Stomach smooth muscle (tissue), 2 donors: ENCODE results near the gene ACTBL2.
A peak's percentile ranks its signal among the peaks of the same experiment; 100 is the strongest.

Experiments used
- H3K27ac ChIP-seq: one replicate; pipeline ENCODE4 v1.7.0; 2013; ENCODE audit warnings: mild to moderate bottlenecking, low read length, inconsistent platforms
- H3K27me3 ChIP-seq, 2 donors: one replicate each; pipeline ENCODE4 v1.7.0; 2013; ENCODE audit warnings: low read length in 2 of 2; ENCODE audit not compliant: insufficient read depth in 2 of 2, control insufficient read depth in 1 of 2
- H3K36me3 ChIP-seq, 2 donors: one replicate each; pipeline ENCODE4 v1.7.0; 2013; ENCODE audit warnings: low read length in 2 of 2; ENCODE audit not compliant: control insufficient read depth in 2 of 2, insufficient read depth in 2 of 2
- H3K4me1 ChIP-seq: one replicate; pipeline ENCODE4 v1.7.0; 2013; ENCODE audit warnings: low read length; ENCODE audit not compliant: control insufficient read depth, insufficient read depth
- H3K4me3 ChIP-seq, 2 donors: one replicate each; pipeline ENCODE4 v1.7.0; 2013; ENCODE audit warnings: low read length in 2 of 2
- H3K9ac ChIP-seq, 2 donors: one replicate each; pipeline ENCODE4 v1.7.0; 2013; ENCODE audit warnings: low read length in 2 of 2, mild to moderate bottlenecking in 1 of 2
- H3K9me3 ChIP-seq, 2 donors: one replicate each; pipeline ENCODE4 v1.7.0; 2013; ENCODE audit warnings: low read length in 2 of 2; ENCODE audit not compliant: control insufficient read depth in 2 of 2
- donor health status: healthy.
- donor health status: Pancreatic carcinoma.

Gene ACTBL2

DNA sequence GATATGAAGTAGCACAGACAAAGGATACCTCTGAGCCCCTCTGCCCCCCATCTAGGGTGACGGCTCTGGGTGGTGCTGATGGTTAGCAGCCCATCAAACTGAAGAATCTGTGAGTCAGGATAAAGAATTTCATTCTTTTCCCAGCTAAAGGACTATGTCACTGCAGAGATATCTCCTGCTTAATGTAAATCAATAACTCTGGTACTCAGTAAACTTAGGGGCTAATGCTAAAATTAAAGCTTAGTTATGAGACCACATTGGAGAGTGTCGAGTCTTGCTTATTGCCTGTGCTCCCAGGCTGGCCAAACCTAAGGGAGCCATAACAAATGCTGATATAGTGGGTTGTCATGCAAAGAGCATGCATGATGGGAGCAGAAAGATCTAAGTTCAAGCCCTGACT is 25.6 kb upstream of the ACTBL2 start:
- Histone ChIP-seq H3K4me1 (no peaks in the 10 kb centered on the region), H3K4me3 (no peak overlapping the region), H3K36me3 (no peaks in the 10 kb centered on the region), H3K27me3 (no peaks in the 10 kb centered on the region), H3K9me3 (no peaks in the 10 kb centered on the region), H3K9ac (no peak overlapping the region), H3K27ac (no peak overlapping the region)

DNA sequence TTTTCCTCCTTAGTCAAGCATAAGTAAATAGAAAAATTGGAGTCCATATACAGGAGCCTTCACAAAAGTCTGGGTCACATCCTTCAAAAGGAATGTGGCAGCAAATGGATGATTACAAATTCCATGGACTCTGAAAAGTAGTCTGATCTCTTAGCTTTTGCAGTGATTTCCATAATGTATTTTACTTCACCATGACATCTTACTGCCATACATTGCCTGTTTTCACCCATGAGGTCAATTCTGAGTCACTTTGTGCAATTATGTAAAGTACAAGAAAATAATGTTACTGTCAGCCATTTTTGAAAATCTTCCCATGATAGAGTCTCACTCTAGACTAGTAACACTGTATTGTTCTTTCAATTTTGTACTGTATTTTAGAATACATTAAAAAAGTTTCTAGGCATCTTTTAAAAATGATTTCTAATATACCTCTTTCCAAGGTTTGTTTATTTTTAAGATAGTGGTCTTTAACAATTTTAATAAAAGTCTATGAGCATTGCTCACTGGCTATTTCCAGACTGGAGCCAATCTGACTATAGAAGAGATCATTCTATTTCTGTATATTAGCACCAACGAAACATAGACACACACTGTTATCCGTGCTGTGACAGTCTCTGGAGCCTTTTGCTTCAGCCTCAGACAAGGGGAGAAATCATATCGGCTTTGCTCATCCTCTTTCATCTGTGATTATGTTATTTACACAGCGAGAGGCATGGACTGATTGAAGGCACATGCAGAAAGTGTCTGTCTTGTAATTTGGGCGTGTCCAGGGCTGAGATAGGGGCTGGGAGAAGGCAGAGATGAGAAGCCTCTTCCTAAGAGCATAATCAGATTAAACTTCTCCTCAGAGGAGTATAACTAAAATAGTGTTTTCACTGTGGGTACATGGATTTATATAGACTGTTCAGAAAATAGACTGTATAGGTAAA is 22.9 kb upstream of the ACTBL2 start:
- Histone ChIP-seq H3K4me3 (no peak overlapping the region), H3K4me1 (peaks cover 4% of the 10 kb centered on the region), H3K36me3 (no peaks in the 10 kb centered on the region), H3K9ac (no peak overlapping the region), H3K27me3 (no peaks in the 10 kb centered on the region), H3K27ac (no peak overlapping the region), H3K9me3 (no peaks in the 10 kb centered on the region)

DNA sequence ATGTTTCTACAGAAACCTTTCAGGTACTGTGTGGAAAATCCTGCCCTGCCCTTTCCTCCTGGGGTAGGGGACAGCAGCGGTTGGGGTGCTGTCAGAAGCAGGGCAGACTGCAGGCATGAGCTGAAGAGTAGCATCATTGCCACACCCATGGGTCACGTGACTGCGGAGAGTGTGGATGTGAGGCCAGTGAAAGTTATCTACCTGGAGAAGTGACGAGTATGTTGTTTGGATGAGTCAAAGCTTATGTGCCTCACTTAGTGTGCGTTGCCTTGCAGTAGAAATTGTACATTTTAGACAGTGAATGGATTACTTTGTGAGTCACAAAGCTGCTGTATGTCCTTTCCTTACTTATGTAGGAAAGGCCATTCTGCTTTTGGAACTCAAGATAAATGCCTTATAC is 21.7 kb upstream of the ACTBL2 start:
- Histone ChIP-seq H3K27ac (no peak overlapping the region), H3K36me3 (no peaks in the 10 kb centered on the region), H3K27me3 (no peaks in the 10 kb centered on the region), H3K4me1 (peaks cover 4% of the 10 kb centered on the region), H3K9me3 (no peaks in the 10 kb centered on the region), H3K9ac (no peak overlapping the region), H3K4me3 (no peak overlapping the region)

DNA sequence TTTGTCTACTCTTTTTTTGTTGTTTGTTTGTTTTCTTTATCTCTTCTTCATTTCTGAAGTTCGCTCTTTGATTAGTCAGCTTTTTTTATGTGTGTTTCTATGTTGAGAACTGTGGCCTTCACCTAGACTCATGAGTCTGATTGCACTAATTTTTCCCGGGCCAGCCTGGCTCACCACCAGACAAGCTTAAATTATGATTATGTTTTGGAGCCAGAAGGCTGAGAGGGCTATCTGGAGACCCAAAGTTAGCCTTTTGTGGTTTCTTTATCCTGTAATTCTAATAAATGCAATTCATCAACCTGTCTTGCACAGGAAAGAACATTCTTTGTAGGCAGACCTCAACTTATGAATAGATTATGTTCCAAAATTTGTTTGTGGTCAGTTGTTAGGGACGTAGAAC is 20.8 kb upstream of the ACTBL2 start:
- Histone ChIP-seq H3K9me3 (no peaks in the 10 kb centered on the region), H3K36me3 (no peaks in the 10 kb centered on the region), H3K4me3 (no peak overlapping the region), H3K27me3 (no peaks in the 10 kb centered on the region), H3K4me1 (peaks cover 4% of the 10 kb centered on the region), H3K9ac (no peak overlapping the region), H3K27ac (no peak overlapping the region)

DNA sequence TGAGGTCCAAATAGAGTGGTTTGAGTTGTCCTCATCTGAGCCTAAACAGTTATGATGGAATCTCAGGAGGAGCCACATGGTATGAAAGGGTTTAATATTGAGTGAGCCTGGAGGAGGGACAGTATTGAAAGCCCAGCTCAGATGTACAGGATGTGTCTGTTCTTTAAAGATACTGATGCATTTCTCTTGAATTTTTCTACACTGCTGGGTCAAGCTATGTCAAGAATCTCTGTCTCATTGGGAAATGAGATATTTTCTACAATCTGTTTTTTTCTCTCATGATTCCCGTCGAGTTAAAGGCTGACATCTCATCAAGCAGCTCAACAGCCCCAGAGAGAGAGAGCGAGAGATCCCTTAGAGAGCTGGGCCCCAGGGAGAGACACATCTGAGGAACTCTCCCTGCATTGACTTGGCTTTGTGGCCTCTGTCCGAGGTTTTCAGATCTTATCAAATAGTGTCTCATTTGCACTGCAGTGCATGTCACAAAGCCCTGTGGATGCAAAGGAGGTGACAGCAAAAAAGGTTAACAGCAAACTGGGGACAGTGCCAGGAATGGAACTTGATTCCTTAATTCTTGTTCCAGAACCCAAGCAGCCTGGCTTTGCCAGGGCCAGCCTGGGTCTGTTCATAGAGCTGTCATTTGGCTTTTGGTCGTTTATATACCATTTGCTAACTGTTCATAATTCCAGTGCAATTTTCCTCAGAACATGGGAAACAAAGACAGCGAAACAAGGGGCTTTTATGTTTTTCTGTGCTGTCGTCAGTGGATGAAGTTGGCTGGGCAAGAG is 19.0 kb upstream of the ACTBL2 start:
- no peaks in the 10 kb centered on the region for H3K9me3 ChIP-seq
- H3K4me1 ChIP-seq, result peaks cover 4% of the 10 kb centered on the region
- H3K36me3 ChIP-seq, result no peaks in the 10 kb centered on the region
- H3K27ac ChIP-seq, result no peak overlapping the region
- no peaks in the 10 kb centered on the region for H3K27me3 ChIP-seq
- no peak overlapping the region for H3K4me3 ChIP-seq
- H3K9ac ChIP-seq, result no peak overlapping the region

DNA sequence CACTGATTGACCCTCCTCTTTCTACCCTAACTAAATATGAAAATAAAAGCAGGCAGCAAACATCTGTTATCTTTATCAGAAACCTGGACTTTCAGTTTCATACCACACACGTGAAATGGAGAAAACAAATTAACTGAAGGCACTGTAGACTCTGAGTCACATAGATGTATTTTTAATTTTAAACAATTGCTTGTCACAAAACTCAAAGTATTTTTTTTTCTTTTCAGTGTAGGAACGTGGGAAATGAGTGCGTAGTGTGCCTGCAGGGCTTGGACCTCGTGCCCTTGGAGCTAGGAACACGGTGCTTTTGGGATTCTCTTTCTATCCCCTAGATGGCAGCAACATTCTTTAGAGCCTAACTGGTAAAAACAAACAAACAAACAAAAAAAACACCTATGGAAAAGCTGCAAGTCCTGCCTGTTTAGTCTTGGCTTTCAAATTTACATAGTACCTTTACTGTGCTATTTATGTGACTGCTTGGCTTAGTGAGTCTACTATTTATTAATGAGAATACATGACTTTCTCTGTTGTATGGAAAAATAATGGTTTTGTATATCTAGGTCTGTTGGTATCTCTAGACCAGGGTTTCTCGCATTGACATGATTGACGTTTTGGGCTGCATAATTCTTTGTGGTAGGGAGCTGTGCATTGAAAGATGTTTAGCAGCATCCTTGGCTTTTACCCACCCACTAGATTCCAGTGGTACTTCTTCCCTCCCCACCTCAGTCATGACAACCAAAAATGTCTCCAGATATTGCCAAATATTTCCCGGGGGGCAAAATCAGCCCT is 16.8 kb upstream of the ACTBL2 start:
- H3K4me3 ChIP-seq, result no peak overlapping the region
- peaks cover 7% of the 10 kb centered on the region for H3K4me1 ChIP-seq
- H3K36me3 ChIP-seq, result no peaks in the 10 kb centered on the region
- peak overlapping the region in 1 of 2 donors; percentile 42 for H3K9ac ChIP-seq
- H3K27me3 ChIP-seq, result no peaks in the 10 kb centered on the region
- no peak overlapping the region for H3K27ac ChIP-seq
- no peaks in the 10 kb centered on the region for H3K9me3 ChIP-seq

DNA sequence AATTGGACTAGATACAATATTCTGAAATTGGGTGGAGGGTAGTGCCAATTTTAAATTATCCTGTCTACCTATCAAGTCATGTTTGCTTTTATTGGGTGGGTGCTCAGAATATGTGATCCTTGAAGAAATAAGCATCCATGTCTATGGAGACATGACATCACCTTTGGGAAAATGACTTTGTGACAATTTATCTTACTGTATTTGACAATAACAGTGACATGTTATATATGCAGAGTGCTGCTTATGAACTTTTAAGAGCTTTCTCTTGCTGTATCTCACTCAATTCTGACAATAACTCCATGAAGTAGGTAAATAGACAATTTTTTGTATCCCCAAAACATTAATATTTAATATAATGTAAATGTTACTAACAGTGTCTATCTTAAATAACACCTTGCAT is 15.1 kb upstream of the ACTBL2 start:
- Histone ChIP-seq H3K27ac (no peak overlapping the region), H3K27me3 (no peaks in the 10 kb centered on the region), H3K4me1 (peaks cover 7% of the 10 kb centered on the region), H3K36me3 (no peaks in the 10 kb centered on the region), H3K9me3 (no peaks in the 10 kb centered on the region), H3K4me3 (no peak overlapping the region), H3K9ac (no peak overlapping the region)

DNA sequence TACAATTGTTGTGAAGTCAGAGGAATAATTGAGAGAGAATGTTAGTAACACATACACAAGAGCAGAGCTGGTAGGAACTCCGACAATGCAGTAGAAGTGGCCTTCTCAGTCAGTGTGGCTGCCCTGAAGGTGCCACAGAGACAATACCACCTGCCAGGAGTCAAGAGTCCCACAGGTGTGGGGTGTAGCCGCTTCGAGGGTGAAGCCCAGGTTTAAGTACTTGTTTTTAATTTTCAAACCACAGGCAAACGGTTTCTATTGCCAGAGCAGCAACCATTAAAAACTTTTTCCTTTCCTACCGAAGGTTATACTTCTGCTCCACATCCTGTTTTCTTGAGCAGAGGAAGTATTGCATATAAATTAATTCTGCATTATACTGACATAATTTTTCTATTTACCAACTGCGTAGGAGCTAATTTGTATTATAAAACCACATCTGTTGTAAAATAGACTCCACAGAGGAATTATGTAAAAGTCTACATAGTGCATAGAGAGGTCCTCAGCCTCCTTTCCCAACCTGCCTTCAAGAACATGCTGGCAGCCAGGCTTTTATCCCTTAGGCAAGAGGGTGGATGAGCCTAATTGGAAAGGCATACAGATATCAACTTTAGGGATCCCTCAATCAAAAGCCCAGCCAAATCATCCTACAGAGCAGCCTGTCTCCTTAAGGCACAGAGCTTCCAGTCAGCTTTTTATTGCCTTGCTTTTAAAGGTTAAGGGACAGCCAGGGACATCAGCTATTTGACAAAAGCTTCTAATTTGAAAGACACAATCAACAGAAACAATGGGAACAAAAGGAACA is 12.9 kb upstream of the ACTBL2 start:
- Histone ChIP-seq H3K36me3 (no peaks in the 10 kb centered on the region), H3K4me1 (peaks cover 2% of the 10 kb centered on the region), H3K27me3 (no peaks in the 10 kb centered on the region), H3K27ac (no peak overlapping the region), H3K9me3 (no peaks in the 10 kb centered on the region), H3K4me3 (no peak overlapping the region), H3K9ac (no peak overlapping the region)

DNA sequence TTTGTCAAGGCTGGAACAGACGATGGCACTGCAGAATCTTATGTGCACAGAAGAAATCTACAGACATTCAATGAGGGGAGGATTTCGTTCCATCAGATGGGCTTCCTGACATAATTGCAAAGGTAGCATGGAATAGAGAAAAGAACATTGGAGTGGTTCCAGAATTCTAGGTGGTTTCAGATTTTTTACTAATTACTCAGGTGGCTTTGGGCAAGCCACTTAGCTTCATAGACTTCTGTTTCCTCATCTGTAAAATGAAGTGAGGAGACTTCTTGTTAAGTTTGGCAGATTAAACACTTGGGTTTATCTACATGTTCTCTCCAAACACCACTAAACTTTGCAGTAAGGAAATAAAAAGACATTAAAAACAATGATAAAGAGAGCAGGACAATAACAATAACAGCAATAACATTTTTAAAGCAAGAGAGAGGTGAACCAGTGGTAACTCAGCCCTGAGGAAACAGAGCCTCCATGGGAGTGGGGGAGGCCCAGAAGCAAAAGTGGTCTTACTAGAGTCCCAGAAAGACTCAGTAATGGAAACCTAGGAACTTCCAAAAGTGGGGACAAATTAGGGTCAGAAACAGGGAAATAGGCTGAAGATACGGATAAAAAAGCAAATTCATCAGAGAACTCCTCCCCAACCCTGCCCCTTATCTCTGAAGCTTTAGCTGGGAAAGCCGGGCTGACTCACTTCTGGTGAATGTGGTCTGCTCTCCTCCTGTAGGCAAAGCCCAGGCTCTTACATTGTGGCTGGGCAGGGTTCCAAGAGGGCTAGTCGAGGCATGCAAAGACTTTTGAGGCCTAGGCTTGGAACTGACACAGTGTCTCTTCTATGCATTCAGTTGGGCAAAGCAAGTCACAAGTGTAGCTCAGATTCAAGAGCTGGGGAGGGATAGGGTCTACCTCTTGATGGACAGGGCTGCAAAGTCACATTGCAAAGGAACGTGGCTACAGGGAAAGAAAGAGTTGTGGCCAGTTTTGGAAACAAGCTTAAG is 11.8 kb upstream of the ACTBL2 start:
- no peaks in the 10 kb centered on the region for H3K36me3 ChIP-seq
- H3K9ac ChIP-seq, result no peak overlapping the region
- no peak overlapping the region for H3K4me3 ChIP-seq
- H3K27ac ChIP-seq, result no peak overlapping the region
- H3K9me3 ChIP-seq, result no peaks in the 10 kb centered on the region
- no peaks in the 10 kb centered on the region for H3K27me3 ChIP-seq
- peaks cover 2% of the 10 kb centered on the region for H3K4me1 ChIP-seq
